Measurements from ENCODE around the gene STARD13.
"Not testable (repeated sequence)": the region's sequence is repeated elsewhere in the genome, so short reads cannot be mapped to it uniquely, and the experiment has no call there.

Gene STARD13

DNA sequence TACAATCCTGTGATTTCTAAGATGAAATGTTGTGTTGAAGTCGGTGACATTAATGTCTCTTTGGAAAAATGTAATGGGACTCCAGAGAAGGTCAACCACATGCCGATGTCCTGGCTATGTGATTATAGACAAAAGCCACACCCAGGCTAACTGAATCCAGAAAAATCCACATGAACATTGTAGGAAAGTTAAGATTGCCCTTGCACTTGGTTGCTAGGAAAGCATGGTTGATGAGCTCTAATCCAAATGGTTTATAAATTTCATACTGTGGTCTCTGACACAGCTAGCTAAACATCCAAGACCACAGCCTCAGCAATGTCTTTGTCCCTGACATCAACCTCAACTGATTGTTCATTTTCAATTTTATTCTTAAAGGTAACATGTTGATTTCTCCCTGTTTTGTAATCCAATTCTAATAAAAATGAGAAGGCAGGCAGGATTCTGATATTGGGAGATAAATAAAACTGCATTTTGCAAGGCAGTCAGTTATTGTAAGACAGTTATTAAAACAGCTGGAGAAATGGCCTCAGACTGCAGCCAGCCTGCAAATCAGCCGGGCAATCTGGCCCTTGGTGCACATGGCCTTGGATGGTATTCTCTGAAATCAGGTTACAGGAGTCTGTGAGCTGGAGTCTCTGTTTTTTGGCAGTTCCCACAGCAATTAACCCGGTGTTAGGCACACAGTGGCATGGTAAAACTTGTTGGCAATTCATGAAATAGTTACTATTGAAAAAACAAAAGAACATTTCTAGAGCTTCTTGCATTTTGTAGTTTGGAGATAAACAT is 93.9 kb downstream of the STARD13 start:
- DNase-seq: no peak

- no peak for DNase-seq
These were observed 96.1 kb downstream of the STARD13 start for GRCh38 chr13:33189470-33189869.

DNA sequence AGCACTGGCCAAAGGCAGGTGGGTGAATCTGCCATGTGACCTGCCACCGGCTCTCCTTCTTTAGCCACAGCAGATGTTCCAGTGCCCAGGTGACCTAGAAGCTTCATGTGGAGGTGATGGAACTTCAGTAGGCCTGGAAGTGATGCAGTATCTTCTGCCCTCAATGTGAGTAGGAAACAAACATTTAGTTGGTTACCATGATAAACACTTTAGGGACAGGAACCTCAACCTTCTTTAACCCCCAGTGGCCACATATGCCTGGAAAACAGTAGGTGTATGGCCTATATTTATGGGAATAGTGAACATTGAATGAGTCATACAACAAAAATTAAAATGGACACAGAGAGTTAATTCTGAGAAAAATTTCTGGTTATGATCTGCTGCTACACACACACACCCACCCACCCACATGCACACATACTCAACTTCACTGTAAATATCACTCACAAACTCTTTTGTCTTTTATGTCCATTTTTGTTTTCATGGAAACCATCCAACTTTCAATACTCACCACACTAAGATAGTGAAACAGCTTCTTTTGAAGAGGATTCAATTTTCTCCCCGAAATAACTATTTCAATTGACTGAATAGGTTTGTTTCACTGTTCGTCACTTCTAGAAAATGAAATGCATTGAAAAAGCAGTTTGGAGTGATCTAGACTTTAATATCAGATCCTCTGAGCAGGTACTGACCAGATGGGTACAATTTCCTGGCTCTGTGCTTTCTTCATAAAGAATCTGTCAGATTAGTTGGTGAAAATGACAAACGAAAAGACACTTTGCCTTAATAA is 97.3 kb downstream of the STARD13 start:
- DNase-seq: no peak

DNA sequence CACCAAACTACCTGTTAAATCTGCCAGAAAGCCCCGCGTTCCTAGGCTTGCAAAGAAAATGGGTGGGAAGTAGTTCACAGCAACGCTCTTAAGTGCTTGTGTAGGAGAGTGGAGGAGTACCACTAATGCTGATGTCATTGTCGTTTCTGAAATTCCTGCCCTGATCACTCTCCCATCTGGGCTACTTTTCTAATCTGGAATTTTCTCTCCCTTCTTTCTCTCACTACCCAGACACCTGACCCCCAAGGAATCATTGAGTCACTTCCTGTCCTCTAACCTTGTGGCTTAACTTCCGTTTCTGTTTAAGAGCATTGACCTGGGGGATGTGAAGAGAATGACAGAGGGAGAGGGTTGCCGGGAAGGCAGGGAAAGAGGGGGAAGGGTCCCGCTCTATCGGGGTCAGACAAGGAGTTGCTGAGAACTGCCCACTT is 98.7 kb downstream of the STARD13 start:
- no peak for DNase-seq

DNA sequence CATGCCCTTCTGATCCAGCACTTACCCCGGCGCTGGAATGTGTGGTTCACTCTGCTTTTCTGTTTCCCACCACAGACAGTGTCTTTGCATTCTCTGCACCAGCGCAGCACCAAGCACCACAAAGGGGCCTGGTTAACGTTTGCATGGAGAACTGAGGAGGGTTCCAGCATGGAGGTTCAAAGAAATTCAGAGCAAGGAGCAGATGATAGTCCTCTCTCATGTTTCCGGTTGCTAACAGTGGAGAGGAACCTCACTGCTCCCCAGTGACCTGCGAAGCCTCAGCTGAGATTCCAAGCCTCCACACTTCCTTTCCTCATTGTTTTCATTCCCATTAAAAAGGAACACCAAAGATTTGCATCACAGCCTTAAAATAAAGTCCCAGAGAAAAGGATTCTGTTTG is 99.7 kb downstream of the STARD13 start:
- no peak for DNase-seq

DNA sequence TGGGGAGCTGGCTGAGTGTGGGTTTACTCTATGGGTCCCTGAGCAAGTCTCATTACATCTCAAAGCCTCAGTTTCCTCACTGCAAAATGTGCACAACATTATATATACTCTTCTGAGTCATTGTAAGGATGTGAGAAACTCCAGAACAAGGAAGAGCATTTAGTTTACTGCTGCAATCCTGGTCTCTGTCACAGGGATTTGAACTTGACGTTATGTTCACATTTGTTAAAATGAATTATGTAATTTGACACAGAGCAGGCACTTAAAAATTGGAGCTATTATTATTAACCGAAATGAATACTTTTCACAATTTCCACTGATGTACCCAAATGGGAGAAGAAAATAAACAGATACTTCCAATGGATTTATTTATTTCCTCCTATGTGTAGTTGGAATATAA is 101.0 kb downstream of the STARD13 start:
- no peak for DNase-seq

- no peak for DNase-seq
These were observed 101.5 kb downstream of the STARD13 start for GRCh38 chr13:33184112-33184490.

- DNase-seq: no peak
These were observed 102.0 kb downstream of the STARD13 start for GRCh38 chr13:33183431-33184111.

- DNase-seq: no peak
These were observed 102.8 kb downstream of the STARD13 start for GRCh38 chr13:33182729-33183128.

DNA sequence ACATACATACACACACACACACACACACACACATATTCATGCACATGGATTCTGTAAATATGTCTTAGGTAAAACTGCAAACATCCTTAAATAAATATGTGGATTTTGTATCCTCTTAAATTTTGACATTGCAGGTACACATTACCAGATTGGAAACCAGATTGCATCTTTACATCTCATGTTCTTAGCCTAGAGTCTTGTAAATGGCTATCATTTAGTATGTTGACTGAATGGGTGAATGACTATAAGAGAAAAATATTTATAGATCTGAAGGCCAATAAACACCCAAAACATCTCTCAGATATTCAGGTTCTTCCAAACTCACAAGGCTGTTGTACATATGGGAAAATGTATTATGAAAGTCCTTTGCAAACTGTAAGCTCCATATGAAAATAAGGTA is 104.3 kb downstream of the STARD13 start:
- DNase-seq: no peak

DNA sequence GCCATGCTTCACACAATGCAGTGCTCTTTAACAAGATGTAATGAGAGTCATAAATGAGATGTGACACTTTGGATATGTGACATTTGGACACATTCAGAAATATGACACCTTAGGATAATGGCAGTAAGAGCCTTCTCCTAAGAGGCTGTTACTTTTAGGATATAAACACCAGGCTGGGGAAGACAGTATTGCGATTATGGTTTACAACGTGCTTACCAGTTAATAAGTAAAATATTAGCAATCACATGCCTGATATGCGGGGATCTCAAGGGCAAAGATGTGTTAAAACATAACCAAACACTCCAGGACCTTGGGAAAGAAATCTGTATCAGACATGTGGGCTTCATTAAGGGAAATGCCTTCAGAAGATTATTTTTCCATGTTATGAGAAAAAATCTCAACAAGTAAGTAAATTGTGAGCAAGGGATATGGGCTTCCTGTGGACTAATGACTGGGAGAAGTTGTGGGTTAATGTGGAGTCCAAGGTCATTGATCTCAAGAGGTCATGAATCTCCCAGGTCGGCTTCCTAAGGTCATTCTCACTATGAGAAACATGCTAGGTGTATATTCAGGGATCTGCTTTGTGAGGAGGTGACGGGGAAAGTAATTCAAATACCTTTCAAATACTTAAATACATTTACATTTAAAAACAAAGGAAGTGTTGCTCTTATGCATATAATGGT is 105.3 kb downstream of the STARD13 start:
- DNase-seq: no peak

GRCh38 chr13:33179463-33179862 is 106.1 kb downstream of the STARD13 start:
- no peak for DNase-seq

DNA sequence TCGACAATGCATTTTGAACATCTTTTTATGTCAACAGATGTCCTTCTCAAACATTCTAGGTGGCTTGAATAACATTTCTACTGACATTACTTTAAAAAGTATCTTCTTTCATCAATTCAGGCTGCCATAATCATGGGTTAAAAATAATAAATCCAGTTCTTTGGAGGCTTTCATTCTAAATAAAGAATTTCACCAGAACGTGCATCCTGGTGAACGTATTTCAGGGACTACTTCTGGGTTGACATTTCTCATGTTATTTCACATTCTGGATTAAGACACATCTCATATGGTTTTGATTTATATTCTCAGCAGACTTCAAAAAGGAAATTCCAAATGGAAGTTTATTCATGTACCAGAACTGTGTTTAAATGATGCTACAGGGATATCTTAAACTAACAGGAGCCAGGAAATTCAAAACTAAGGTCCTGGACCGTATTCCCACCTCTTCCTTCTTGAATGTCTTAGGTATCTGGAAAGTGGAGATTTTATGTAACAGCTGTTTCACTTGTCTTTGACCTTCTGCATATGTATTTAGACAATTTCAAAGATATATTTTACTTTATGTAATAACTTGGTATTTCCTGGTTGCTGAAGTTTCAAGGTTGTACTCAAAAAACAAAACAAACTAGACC is 107.2 kb downstream of the STARD13 start:
- DNase-seq: no peak

DNA sequence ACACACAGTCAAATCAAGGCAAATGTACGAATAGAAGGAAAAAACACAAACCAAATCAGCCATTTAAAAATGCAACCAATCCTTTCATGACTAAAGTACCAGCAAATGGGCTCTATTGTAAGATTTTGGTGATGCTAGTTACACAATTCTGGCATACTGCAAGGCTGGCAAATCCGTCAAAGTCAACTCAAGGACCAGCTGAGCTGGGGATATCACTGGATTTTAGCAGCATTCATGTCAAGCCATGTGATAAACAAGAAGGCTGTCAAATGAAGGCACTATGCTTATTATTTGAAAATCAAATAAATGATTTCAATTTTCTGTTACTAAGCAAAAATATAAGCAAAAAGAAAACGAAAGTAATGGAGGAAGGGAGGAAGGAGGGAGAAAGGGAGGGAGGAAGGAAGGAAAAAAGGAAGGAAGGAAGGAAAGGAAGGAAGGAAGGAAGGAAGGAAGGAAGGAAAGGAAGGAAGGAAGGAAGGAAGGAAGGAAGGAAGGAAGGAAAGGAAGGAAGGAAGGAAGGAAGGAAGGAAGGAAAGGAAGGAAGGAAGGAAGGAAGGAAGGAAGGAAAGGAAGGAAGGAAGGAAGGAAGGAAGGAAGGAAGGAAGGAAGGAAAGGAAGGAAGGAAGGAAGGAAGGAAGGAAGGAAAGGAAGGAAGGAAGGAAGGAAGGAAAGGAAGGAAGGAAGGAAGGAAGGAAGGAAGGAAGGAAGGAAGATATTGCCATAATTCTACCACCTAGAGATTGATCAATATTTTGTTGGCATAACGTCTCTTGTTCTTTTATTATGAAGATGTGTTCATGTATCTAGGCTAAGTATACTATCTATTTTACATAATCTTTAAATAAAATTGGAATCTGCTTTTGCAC is 108.0 kb downstream of the STARD13 start:
- DNase-seq: not testable (repeated sequence)

DNA sequence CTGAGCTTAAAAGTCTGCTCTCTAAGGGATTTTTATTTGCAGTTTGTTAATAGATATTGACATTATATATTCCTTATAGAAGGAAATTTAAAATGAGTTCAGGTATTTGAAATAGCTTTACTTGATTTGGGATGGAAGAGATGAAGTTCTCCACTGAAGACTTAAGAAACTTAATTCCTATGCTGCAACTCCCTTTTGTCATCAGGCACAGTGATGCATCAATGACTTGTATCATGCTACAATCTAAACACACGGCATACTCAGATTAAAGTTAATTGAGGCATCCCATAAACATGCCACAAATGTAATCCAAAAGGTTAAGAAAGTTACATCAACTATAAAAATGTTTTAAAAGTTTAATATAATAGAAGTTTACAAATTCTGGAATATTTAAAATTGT is 109.0 kb downstream of the STARD13 start:
- no peak for DNase-seq

GRCh38 chr13:33175991-33176390 is 109.6 kb downstream of the STARD13 start:
- no peak for DNase-seq

DNA sequence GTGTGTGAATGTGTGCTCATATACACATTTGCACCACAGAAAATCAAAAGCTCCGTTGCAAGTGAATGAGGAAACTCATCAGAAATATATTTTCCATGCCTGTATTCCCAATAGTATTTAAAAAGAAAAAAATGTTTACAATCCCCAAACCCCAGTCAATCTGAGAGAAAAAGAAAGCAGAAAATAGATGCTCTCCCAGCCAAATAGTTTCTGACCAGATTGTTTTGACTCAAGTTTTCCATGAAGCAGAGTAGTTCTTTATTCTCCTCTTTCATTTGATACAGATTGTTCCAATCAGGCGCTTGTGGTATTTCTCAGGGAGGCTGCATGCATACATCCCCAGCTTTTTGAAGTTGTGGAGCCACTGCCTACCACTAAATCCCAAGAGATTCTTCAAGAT is 110.6 kb downstream of the STARD13 start:
- no peak for DNase-seq

DNA sequence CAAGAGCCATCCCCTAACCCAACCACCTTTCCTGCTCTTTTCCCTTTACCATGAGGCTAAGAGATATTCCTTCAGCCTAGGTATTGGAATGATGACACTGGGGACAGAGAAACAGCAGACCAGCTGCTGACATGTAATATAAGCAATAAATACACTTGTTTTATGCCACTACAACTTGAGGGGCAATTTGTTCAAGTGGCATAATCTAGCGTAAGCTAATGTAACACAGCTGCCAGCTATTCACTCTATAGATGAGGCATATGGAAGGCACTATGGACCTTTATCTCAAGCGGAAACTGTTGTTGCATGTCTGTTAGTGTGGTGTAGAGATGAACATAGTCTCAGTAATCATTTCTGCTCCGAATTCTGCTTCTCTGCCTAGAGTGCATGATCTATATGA is 111.1 kb downstream of the STARD13 start:
- no peak for DNase-seq

GRCh38 chr13:33172911-33173310 is 112.6 kb downstream of the STARD13 start:
- DNase-seq: no peak

DNA sequence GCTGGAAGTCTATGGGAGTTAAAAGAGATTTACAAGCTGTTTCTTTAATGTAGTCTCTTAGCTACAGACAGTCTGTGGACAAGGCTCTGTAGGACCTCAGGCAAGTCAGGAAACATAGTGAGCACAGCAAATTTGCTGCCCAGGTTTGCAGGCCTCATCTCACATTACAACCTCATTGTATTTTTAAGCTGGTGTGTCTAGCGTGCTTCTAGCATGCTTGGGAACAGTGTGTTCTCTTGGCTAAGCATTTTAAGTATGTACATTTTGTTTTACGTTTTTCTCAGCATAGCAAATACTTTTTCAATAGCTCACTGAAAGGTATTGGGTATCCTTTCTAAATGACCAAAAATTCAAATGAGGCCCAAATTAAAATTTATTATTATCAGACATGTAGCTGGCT is 113.2 kb downstream of the STARD13 start:
- no peak for DNase-seq

GRCh38 chr13:33169273-33169980 is 116.1 kb downstream of the STARD13 start:
- DNase-seq: no peak

Data from activated CD8-positive, alpha-beta memory T cell treated with anti-CD3 and anti-CD28 coated beads, Interleukin-2, amount 50 U/mL, for 4 hours (primary cell).